Ammon's horn (tissue), 1 donor: ENCODE data around the gene SCNN1A.

Source experiments
- DNase-seq: peaks from one replicate; pipeline ENCODE4 v3.0.0-alpha.2; 2016; ENCODE audit warnings: low spot score

SCNN1A gene

GRCh38 chr12:6334359-6334758 lies 41.0 kb downstream of the SCNN1A start:
- DNase-seq: no peak

GRCh38 chr12:6333566-6333965 lies 41.8 kb downstream of the SCNN1A start:
- no peak for DNase-seq

- DNase-seq: peak; percentile 52
Measured at GRCh38 chr12:6333029-6333428, 42.3 kb downstream of the SCNN1A start.

GRCh38 chr12:6332459-6332858 lies 42.9 kb downstream of the SCNN1A start:
- DNase-seq: no peak

- DNase-seq: no peak
Measured at GRCh38 chr12:6330999-6331714, 44.2 kb downstream of the SCNN1A start.

GRCh38 chr12:6330192-6330591 lies 45.2 kb downstream of the SCNN1A start:
- no peak for DNase-seq

GRCh38 chr12:6329703-6330064 lies 45.7 kb downstream of the SCNN1A start:
- no peak for DNase-seq

GRCh38 chr12:6328945-6329702 lies 46.2 kb downstream of the SCNN1A start:
- DNase-seq: no peak

- DNase-seq: no peak
Measured at GRCh38 chr12:6328045-6328779, 47.2 kb downstream of the SCNN1A start.

- no peak for DNase-seq
Measured at GRCh38 chr12:6327229-6328041, 47.9 kb downstream of the SCNN1A start.

GRCh38 chr12:6326316-6327228 lies 48.8 kb downstream of the SCNN1A start:
- peak; percentile 68 for DNase-seq

GRCh38 chr12:6324936-6325750 lies 50.2 kb downstream of the SCNN1A start:
- no peak for DNase-seq

- DNase-seq: no peak
Measured at GRCh38 chr12:6323995-6324711, 51.2 kb downstream of the SCNN1A start.

GRCh38 chr12:6323340-6323994 lies 51.9 kb downstream of the SCNN1A start:
- DNase-seq: peak; percentile 67

- no peak for DNase-seq
Measured at GRCh38 chr12:6322969-6323339, 52.4 kb downstream of the SCNN1A start.

- no peak for DNase-seq
Measured at GRCh38 chr12:6322352-6322751, 53.0 kb downstream of the SCNN1A start.

- DNase-seq: no peak
Measured at GRCh38 chr12:6321905-6322304, 53.5 kb downstream of the SCNN1A start.

GRCh38 chr12:6319446-6319845 lies 55.9 kb downstream of the SCNN1A start:
- no peak for DNase-seq

- no peak for DNase-seq
Measured at GRCh38 chr12:6318440-6318879, 56.9 kb downstream of the SCNN1A start.
